Mesothelial cell of epicardium (in vitro differentiated cells): ENCODE data around the gene USP3. TPM values are rescaled to one million over a fixed set of nuclear protein-coding genes. Genes with fewer than 3 reads are reported as not detected.

ENCODE experiments used
- DNase-seq, 2 experiments: peaks; one replicate each; pipeline ENCODE4 v3.0.0; 2021; ENCODE audit warnings: low spot score in 2 of 2; ENCODE audit not compliant: unreplicated experiment in 2 of 2
- H3K27ac Mint-ChIP-seq: 2 replicates; pipeline ENCODE4 v1.8.0; 2021; ENCODE audit warnings: mixed read lengths
- H3K27me3 Mint-ChIP-seq: 2 replicates; pipeline ENCODE4 v1.8.0; 2021; ENCODE audit warnings: low read depth, mixed read lengths
- H3K36me3 Mint-ChIP-seq: 2 replicates; pipeline ENCODE4 v1.8.0; 2021; ENCODE audit warnings: mixed read lengths
- H3K4me1 Mint-ChIP-seq: 2 replicates; pipeline ENCODE4 v1.8.0; 2021; ENCODE audit warnings: mixed read lengths
- H3K4me3 Mint-ChIP-seq: 2 replicates; pipeline ENCODE4 v1.8.0; 2021; ENCODE audit warnings: mild to moderate bottlenecking, moderate library complexity, mixed read lengths
- H3K9me3 Mint-ChIP-seq: 2 replicates; pipeline ENCODE4 v1.8.0; 2021; ENCODE audit warnings: mixed read lengths
- total RNA-seq: library from RNA; stranded (reverse); gene quantifications from 3 replicates; pipeline ENCODE4 v1.2.1, GENCODE V29; 2021
- TF ChIP-seq, protein P1 (sequence below): fragments of 200-600 bp; sonication (generic); IDR thresholded peaks from one replicate; pipeline ENCODE4 v1.5.0; 2021; ENCODE audit warnings: antibody characterized with exemption; ENCODE audit not compliant: unreplicated experiment

The USP3 gene
- total RNA-seq, 1 donor from 2014 or later, result 72.7 TPM

DNA sequence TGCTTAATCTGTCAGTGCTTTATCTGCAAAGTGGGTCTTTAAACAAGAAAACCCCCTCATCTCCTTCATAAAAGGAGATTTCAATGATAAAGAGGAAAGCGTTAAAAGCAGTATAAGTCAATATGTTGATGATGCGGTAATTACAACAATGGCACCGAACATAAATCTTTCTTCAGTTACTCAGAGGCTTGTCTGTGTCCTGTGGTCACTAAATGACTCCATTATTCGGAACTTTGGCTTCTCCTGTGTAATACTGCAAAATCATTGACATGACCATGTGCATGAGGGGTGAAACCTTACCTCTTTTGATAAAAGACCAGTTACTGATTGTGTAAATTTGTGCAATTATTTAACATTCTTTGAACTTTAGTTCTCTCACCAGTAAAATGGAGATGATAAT lies 4.8 kb upstream of the USP3 start:
- Mint-ChIP-seq H3K4me1 (peaks cover 38% of the 10 kb centered on the region), H3K9me3 (no peaks in the 10 kb centered on the region), H3K27ac (no peak overlapping the region), H3K4me3 (no peak overlapping the region), H3K36me3 (no peaks in the 10 kb centered on the region), H3K27me3 (peaks cover 20% of the 10 kb centered on the region)
- TF ChIP-seq, protein P1, sequence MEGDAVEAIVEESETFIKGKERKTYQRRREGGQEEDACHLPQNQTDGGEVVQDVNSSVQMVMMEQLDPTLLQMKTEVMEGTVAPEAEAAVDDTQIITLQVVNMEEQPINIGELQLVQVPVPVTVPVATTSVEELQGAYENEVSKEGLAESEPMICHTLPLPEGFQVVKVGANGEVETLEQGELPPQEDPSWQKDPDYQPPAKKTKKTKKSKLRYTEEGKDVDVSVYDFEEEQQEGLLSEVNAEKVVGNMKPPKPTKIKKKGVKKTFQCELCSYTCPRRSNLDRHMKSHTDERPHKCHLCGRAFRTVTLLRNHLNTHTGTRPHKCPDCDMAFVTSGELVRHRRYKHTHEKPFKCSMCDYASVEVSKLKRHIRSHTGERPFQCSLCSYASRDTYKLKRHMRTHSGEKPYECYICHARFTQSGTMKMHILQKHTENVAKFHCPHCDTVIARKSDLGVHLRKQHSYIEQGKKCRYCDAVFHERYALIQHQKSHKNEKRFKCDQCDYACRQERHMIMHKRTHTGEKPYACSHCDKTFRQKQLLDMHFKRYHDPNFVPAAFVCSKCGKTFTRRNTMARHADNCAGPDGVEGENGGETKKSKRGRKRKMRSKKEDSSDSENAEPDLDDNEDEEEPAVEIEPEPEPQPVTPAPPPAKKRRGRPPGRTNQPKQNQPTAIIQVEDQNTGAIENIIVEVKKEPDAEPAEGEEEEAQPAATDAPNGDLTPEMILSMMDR, result no peak
- DNase-seq, result no peak

DNA sequence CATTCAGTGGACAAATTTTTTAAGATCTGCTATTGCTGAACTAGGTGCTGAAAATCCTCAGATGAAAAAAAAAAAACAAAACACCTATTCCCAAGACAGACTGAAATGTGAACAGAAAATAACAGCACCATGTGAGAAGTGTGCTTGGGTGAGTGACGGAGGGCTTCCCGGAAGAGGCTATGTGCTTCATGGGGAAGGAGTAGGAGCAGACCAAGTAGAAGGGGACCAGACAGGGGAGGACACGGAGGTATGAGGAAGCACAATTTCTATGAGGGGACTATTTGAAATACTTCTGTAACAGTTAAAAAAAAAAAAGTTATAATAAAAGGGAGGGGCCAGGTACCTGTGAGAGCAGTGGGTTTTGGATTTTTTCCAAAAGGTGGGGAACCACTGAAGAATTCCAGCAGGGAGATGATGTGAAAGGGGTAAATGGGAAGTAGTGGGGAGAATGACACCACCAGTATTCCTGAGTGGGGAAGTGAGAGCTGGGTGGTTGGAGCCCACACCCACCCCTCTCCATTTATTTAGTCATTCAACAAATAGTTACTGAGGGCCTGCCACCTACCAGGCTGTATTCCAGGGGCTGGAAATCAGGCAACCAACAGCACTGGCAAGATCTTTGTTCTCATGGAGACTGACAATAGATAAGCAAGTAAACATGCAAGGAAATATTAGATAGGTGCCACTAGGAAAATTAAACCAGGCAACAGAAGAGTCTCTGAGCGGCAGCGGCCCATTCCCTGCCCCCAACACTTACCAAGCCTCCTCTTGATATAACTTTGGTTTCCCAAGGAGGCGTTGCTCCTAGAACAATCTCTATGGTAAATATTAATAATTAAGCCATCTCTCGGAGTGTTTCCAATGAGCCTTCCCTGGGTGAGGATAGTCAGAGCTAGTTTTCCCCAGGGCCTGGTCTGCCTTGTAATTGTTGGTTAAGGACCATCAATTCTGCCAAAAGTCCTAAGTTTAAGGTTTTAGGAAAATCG lies 3.8 kb upstream of the USP3 start:
- Mint-ChIP-seq H3K9me3 (no peaks in the 10 kb centered on the region), H3K27me3 (peaks cover 18% of the 10 kb centered on the region), H3K4me3 (peak overlapping the region; percentile 27), H3K4me1 (peaks cover 38% of the 10 kb centered on the region), H3K36me3 (no peaks in the 10 kb centered on the region), H3K27ac (no peak overlapping the region)
- TF ChIP-seq, protein P1, result no peak
- no peak for DNase-seq

DNA sequence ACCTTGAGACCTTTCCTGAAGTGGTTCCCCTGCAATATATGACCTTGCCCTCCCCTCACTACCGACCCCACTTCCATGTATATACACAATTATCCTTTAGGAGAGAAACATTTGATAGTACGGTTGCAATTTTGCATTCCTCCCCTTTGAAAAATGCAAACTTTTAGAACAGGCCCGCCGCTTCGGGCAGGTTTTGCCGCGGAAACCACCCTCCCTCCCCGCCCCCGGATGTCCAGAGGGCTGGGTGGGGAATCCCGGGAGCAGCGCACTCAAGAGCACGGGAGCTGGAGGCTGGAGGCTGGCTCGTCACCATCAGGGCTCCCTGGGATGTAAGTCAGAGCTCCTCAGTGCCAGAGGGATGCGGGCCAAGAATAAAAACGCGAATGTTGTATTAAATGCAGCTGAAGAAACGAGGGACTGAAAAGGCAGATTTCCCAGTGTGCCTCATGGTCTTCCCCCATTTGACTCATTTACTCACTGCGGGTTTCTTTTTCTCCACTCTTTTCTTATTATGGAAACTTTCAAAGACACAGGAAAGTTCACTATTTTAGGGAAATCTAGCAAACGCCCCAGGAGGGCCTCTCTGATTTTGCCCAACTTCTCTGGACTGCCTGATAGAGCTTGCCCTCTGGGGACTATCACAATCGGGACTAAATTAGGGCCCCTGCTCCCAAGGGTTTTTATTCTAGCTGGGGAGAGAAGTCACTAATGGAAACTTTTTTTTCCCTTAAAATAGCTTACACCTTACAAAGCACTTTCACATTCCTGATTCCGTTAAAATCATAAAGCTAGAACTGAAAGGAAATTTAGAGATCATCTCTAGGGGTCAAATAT lies 2.9 kb upstream of the USP3 start:
- Mint-ChIP-seq H3K4me1 (peaks cover 47% of the 10 kb centered on the region), H3K27ac (peak overlapping the region; percentile 35), H3K27me3 (peaks cover 11% of the 10 kb centered on the region), H3K9me3 (no peaks in the 10 kb centered on the region), H3K36me3 (no peaks in the 10 kb centered on the region), H3K4me3 (peak overlapping the region; percentile 27)
- TF ChIP-seq, protein P1, result no peak
- DNase-seq, result peak in 1 of 2 experiments; percentile 59

DNA sequence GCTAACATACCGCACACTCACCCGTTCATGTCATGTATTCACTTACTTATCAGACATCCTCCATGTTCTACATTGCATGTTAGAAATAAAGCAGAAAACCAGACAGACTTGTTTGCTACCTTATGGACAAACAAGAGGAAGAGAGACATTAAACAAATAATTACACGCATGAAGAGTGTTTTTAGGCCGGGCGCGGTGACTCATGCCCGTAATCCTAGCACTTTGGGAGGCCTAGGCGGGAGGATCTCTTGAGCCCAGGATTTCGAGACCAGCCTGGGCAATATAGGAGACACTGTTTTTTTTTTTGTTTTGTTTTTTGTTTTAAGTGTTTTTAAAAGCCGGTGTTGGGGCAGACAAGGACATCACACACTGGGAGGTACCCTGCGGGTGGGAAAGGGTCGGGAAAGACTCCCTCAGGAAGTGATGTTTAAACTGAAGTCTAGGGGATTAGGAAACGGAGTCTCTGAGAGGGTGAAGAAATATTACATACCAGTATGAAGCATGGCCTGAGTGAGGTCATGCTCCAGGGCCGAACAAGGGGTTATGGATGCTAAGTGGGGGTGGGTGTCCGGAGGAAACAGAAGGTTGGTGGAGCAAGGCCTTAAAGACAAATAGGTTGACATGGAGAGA lies 2.1 kb upstream of the USP3 start:
- Mint-ChIP-seq H3K4me1 (peaks cover 54% of the 10 kb centered on the region), H3K36me3 (no peaks in the 10 kb centered on the region), H3K9me3 (no peaks in the 10 kb centered on the region), H3K27me3 (peaks cover 6% of the 10 kb centered on the region), H3K4me3 (no peak overlapping the region), H3K27ac (no peak overlapping the region)
- TF ChIP-seq, protein P1, result no peak
- no peak for DNase-seq
